K562 (cell line): ENCODE results near the gene TLR5. TPM values are rescaled to one million over a fixed set of nuclear protein-coding genes. Genes with fewer than 3 reads are reported as not detected.
A peak's percentile ranks its signal among the peaks of the same experiment; 100 is the strongest.

Experiments used
- ATAC-seq: fragments of 200-7000 bp; cut with Tn5 transposase; 3 replicates; pipeline ENCODE4 v1.9.1; 2020; ENCODE audit warnings: moderate library complexity
- BruUV-seq: library from RNA; stranded (reverse); fragments of 400-500 nt; replicated peaks from 2 replicates; lab custom pipeline; 2021; lab: Mats Ljungman, UMichigan
- CTCF ChIA-PET: fragments of 300-600 bp; formaldehyde crosslinking; extraction: SDS; loops from one replicate; lab custom pipeline; 2021; ENCODE audit warnings: low intra/inter-chr PET ratio; lab: Yijun Ruan, JAX
- POLR2A ChIA-PET: fragments of 300-600, 350-650 bp; sonication (Branson Sonifier 250); formaldehyde crosslinking; extraction: SDS; loops from one replicate; lab custom pipeline; 2021; ENCODE audit warnings: antibody characterized with exemption, inconsistent platforms; lab: Yijun Ruan, JAX
- DNase-seq, 4 experiments: peaks; one replicate each; pipeline versions ENCODE4 v3.0.0 to v3.0.0-alpha.2; 2011 to 2018; ENCODE audit warnings: low spot score in 3 of 4, mixed read lengths in 3 of 4; ENCODE audit errors: extremely low read depth in 1 of 4
- FAIRE-seq: peaks from 2 replicates; lab custom pipeline; 2011; peaks lifted over from hg19 to GRCh38; lab: Jason Lieb, UNC
- H2AFZ ChIP-seq: 2 replicates; pipeline ENCODE4 v1.6.0; 2011; ENCODE audit warnings: low read depth, low read length, control low read depth, inconsistent platforms
- H3K27ac ChIP-seq: fragments of 200-600 bp; 3 replicates; pipeline ENCODE4 v1.8.0; 2011; ENCODE audit warnings: low read depth, mild to moderate bottlenecking, control low read depth, inconsistent platforms, low read length, moderate library complexity, mixed read lengths; ENCODE audit errors: extremely low read depth
- H3K27me3 ChIP-seq, 2 experiments: fragments of 300-600 bp in 1 of 2; 2 replicates in 1 of 2; 3 replicates in 1 of 2; pipeline versions ENCODE4 v1.6.0 to v1.8.0; 2011; ENCODE audit warnings: inconsistent platforms in 2 of 2, low read length in 2 of 2, mild to moderate bottlenecking in 1 of 2, mixed read lengths in 1 of 2, moderate library complexity in 1 of 2; ENCODE audit not compliant: control insufficient read depth in 2 of 2, insufficient read depth in 2 of 2
- H3K36me3 ChIP-seq: fragments of 300-600 bp; 3 replicates; pipeline ENCODE4 v1.8.0; 2011; ENCODE audit warnings: mild to moderate bottlenecking, low read length, inconsistent platforms; ENCODE audit not compliant: control insufficient read depth, insufficient read depth
- H3K4me1 ChIP-seq, 2 experiments: fragments of 200-600 bp in 1 of 2; replicated peaks in 1 of 2; 2 replicates in 1 of 2; 3 replicates in 1 of 2; pipeline versions ENCODE4 v1.5.1 to v1.8.0; 2011; ENCODE audit warnings: inconsistent platforms in 2 of 2, low read length in 2 of 2, mild to moderate bottlenecking in 1 of 2, mixed read lengths in 1 of 2, moderate library complexity in 1 of 2; ENCODE audit not compliant: control insufficient read depth in 2 of 2, insufficient read depth in 2 of 2
- H3K4me2 ChIP-seq: 2 replicates; pipeline ENCODE4 v1.6.1; 2011; ENCODE audit warnings: low read length, control low read depth, inconsistent platforms, mixed read lengths; ENCODE audit not compliant: insufficient read depth
- H3K4me3 ChIP-seq: fragments of 200-600 bp; sonication (generic), shearing (Covaris generic); 2 replicates; pipeline ENCODE4 v1.5.1; 2016; ENCODE audit warnings: control low read depth, inconsistent platforms
- H3K79me2 ChIP-seq: fragments of 200-600 bp; 3 replicates; pipeline ENCODE4 v1.8.0; 2011; ENCODE audit warnings: low read length, inconsistent platforms; ENCODE audit not compliant: control insufficient read depth, insufficient read depth
- H3K9ac ChIP-seq, 2 experiments: 2 replicates each; pipeline versions ENCODE4 v1.6.0 to v1.6.1; 2011; ENCODE audit warnings: low read depth in 2 of 2, low read length in 2 of 2, control low read depth in 1 of 2, inconsistent platforms in 1 of 2, mild to moderate bottlenecking in 1 of 2, mixed read lengths in 1 of 2; ENCODE audit not compliant: insufficient read depth in 1 of 2
- H3K9me1 ChIP-seq: one replicate; pipeline ENCODE4 v1.6.0; 2011; ENCODE audit warnings: inconsistent platforms, mild to moderate bottlenecking, low read length, moderate library complexity; ENCODE audit not compliant: control insufficient read depth, insufficient read depth
- H3K9me3 ChIP-seq: replicated peaks from 2 replicates; pipeline ENCODE4 v1.5.1; 2011; ENCODE audit warnings: low read depth, low read length, inconsistent platforms; ENCODE audit not compliant: control insufficient read depth, insufficient read depth
- H4K20me1 ChIP-seq: replicated peaks from 2 replicates; pipeline ENCODE4 v1.6.1; 2011; ENCODE audit warnings: low read length, inconsistent platforms, mixed read lengths; ENCODE audit not compliant: control insufficient read depth, insufficient read depth
- ADNP ChIP-seq: fragments of 200-800 bp; sonication (Bioruptor generic); IDR thresholded peaks from 2 replicates; pipeline ENCODE4 v1.6.1; 2016; ENCODE audit warnings: missing genetic modification characterization, missing compliant biosample characterization
- WGBS: fragments of 100-300 bp; shearing (Covaris generic); methylation state at CpG from one replicate; pipeline ENCODE4 v1.1.6; 2016; ENCODE audit warnings: low coverage, mixed read lengths; ENCODE audit not compliant: insufficient coverage; ENCODE audit errors: missing lambda C conversion rate; 5-methylcytosine and 5-hydroxymethylcytosine counted together
- in situ Hi-C: fragments of 300-500 bp; cut with MboI; formaldehyde crosslinking; loops from 4 replicates; pipeline ENCODE4 v1.15.0; 2018; ENCODE audit warnings: inconsistent platforms, mixed read lengths
- intact Hi-C: fragments of 100-400 bp; cut with micrococcal nuclease; formaldehyde crosslinking; loops from 2 replicates; pipeline ENCODE4 v1.14.2; 2022
- polyA plus RNA-seq, 8 experiments: library from polyadenylated mRNA; depleted of rRNA in 4 of 8; stranded (reverse) in 5 of 8; unstranded in 3 of 8; fragments of >200 nt; fragmentation: Nextera tagmentation in 2 of 8; fragmentation: Illumina TruSeq in 1 of 8; extraction: Ambion mirVana in 2 of 8; extraction: Trizol in 1 of 8; gene quantifications; 2 replicates each; pipeline versions ENCODE4 v1.2.1 to v1.2.3, GENCODE V29; 2011 to 2014; ENCODE audit warnings: inconsistent platforms in 1 of 8, missing spikeins in 1 of 8
- total RNA-seq, 7 experiments: library from RNA; depleted of rRNA in 6 of 7; stranded (reverse); fragments of >200 nt in 6 of 7; fragmentation: Illumina TruSeq in 2 of 7; extraction: Trizol in 2 of 7; gene quantifications; 2 replicates each; pipeline versions ENCODE4 v1.2.1 to v1.2.3, GENCODE V29; 2011 to 2021; ENCODE audit warnings: low replicate concordance in 1 of 7
- TF ChIP-seq, protein P1 (sequence below): sonication (generic); formaldehyde crosslinking; IDR thresholded peaks from 2 replicates; pipeline ENCODE4 v1.8.1; 2023; ENCODE audit warnings: missing genetic modification reagents, mild to moderate bottlenecking, borderline replicate concordance

Gene TLR5
- total and polyA plus RNA-seq, 9 of the 15 experiments (the other 6 are each of a cell fraction or from before 2014, with no cell fraction given), result 0.93 to 7.4 (median 1.9) TPM

- Histone ChIP-seq H3K79me2 (no peaks in the 10 kb centered on the region), H4K20me1 (no peaks in the 10 kb centered on the region), H3K9me1 (peaks cover 3% of the 10 kb centered on the region), H3K36me3 (no peaks in the 10 kb centered on the region), H3K27me3 (no peaks in the 10 kb centered on the region), H3K9me3 (no peaks in the 10 kb centered on the region), H2AFZ (peak overlapping the region; percentile 98), H3K27ac (peak overlapping the region; percentile 60), H3K4me2 (peak overlapping the region; percentile 78), H3K4me3 (peak overlapping the region; percentile 50), H3K9ac (peak overlapping the region; percentile 62 to 91), H3K4me1 (peaks cover 22 to 23% of the 10 kb centered on the region in 2 experiments)
- in situ Hi-C loops, result loop anchor here (25.0 kb wide), 1 partner anchor 545 kb away; no protein-coding TSS in a partner anchor
- intact Hi-C loops, result no loop called here
- DNase-seq (no peak), FAIRE-seq (no peak), ATAC-seq (no peak)
- ChIA-PET POLR2A (interaction anchor here (0.8 to 1.2 kb wide), 2 partner anchors 12 to 18 kb away, joined by 3 read pairs; no protein-coding TSS in a partner anchor), CTCF (interaction anchor here (0.7 kb wide), 1 partner anchor 542 kb away, joined by 3 read pairs; no protein-coding TSS in a partner anchor)
- TF ChIP-seq ADNP, result no peak
- TF ChIP-seq, protein P1, sequence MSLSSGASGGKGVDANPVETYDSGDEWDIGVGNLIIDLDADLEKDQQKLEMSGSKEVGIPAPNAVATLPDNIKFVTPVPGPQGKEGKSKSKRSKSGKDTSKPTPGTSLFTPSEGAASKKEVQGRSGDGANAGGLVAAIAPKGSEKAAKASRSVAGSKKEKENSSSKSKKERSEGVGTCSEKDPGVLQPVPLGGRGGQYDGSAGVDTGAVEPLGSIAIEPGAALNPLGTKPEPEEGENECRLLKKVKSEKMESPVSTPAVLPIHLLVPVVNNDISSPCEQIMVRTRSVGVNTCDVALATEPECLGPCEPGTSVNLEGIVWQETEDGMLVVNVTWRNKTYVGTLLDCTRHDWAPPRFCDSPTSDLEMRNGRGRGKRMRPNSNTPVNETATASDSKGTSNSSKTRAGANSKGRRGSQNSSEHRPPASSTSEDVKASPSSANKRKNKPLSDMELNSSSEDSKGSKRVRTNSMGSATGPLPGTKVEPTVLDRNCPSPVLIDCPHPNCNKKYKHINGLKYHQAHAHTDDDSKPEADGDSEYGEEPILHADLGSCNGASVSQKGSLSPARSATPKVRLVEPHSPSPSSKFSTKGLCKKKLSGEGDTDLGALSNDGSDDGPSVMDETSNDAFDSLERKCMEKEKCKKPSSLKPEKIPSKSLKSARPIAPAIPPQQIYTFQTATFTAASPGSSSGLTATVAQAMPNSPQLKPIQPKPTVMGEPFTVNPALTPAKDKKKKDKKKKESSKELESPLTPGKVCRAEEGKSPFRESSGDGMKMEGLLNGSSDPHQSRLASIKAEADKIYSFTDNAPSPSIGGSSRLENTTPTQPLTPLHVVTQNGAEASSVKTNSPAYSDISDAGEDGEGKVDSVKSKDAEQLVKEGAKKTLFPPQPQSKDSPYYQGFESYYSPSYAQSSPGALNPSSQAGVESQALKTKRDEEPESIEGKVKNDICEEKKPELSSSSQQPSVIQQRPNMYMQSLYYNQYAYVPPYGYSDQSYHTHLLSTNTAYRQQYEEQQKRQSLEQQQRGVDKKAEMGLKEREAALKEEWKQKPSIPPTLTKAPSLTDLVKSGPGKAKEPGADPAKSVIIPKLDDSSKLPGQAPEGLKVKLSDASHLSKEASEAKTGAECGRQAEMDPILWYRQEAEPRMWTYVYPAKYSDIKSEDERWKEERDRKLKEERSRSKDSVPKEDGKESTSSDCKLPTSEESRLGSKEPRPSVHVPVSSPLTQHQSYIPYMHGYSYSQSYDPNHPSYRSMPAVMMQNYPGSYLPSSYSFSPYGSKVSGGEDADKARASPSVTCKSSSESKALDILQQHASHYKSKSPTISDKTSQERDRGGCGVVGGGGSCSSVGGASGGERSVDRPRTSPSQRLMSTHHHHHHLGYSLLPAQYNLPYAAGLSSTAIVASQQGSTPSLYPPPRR (CRISPR knock-in tag), result peak; percentile 5; the same call in 1 of the 2 replicates
- WGBS, result 67% methylated on average over 11 of the region's 11 CpGs
- BruUV-seq, result no TSS peak
These were observed 779 bp downstream of the TLR5 start for GRCh38 chr1:223142269-223142668.
